ENCODE data around the gene CKM. TPM values are rescaled to one million over a fixed set of nuclear protein-coding genes. Genes with fewer than 3 reads are reported as not detected.

The CKM gene
- total RNA-seq, 2 experiments from 2014 or later: not detected

DNA sequence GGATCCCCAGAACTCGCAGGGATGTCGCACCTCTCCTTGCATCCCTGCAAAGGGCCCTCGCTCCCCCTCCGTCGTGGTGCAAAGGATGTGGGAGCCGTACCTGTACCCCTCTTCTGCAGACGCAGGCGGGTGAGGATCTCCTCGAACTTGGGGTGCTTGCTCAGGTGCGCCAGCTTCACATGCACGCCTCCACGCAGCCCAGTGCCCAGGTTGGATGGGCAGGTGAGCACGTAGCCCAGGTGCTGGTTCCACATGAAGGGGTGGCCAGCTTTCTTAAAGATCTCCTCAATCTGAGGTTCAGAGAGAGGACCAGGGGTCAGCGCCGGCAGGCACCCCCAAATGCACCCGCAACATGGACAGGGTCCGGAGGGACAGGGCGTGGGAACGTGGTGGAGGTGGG is 15.3 kb downstream of the CKM start:
- no peaks in the 10 kb centered on the region for H3K9me3 Mint-ChIP-seq
- CTCF ChIA-PET: no interaction called here
- no peak for DNase-seq
- no peak overlapping the region for H3K27ac Mint-ChIP-seq
- H3K36me3 Mint-ChIP-seq: no peaks in the 10 kb centered on the region
- H3K4me3 Mint-ChIP-seq: no peak overlapping the region
- H3K27me3 Mint-ChIP-seq: peaks cover 3% of the 10 kb centered on the region
- POLR2A ChIA-PET: no interaction called here
- no peaks in the 10 kb centered on the region for H3K4me1 Mint-ChIP-seq (ENCODE audit: low read depth)
- intact Hi-C loops (cut with micrococcal nuclease): no loop called here

- Mint-ChIP-seq H3K4me3 (no peak overlapping the region), H3K27ac (no peak overlapping the region), H3K9me3 (no peaks in the 10 kb centered on the region), H3K36me3 (no peaks in the 10 kb centered on the region), H3K27me3 (no peaks in the 10 kb centered on the region), H3K4me1 (ENCODE audit: low read depth) (no peaks in the 10 kb centered on the region)
- CTCF ChIA-PET: interaction anchor here (1.4 kb wide), 1 partner anchor 32 kb away, joined by 5 read pairs; no protein-coding TSS in a partner anchor
- POLR2A ChIA-PET: no interaction called here
- no peak for DNase-seq
- intact Hi-C loops (cut with micrococcal nuclease): no loop called here
These were observed 16.1 kb downstream of the CKM start for GRCh38 chr19:45306518-45307027.

GRCh38 chr19:45306040-45306439 is 16.6 kb downstream of the CKM start:
- CTCF ChIA-PET: interaction anchor here (1.4 kb wide), 1 partner anchor 33 kb away, joined by 5 read pairs; no protein-coding TSS in a partner anchor
- Mint-ChIP-seq H3K27ac (no peak overlapping the region), H3K36me3 (no peaks in the 10 kb centered on the region), H3K4me1 (ENCODE audit: low read depth) (no peaks in the 10 kb centered on the region), H3K27me3 (no peaks in the 10 kb centered on the region), H3K9me3 (no peaks in the 10 kb centered on the region), H3K4me3 (no peak overlapping the region)
- DNase-seq: no peak
- intact Hi-C loops (cut with micrococcal nuclease): no loop called here
- POLR2A ChIA-PET: no interaction called here

DNA sequence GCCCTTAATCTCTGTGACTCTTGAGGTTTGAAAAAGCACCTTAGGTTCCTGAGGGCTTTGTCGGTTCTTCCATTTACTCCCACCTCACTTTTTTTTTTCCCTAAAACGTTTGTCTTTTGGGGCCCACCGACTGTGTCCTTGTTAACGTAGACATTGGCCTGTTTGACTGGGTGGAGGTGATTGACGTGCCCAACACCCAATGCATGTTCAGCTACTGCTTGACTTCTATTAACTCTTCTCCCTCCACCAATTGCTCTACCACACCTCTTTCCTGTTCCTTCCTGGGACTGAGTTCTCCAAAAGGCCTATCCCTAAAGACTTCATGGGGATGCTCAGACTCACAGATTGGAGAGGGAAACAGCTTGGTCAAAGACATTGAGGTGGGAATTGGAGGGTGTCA is 17.3 kb downstream of the CKM start:
- DNase-seq: no peak
- intact Hi-C loops (cut with micrococcal nuclease): no loop called here
- Mint-ChIP-seq H3K27ac (no peak overlapping the region), H3K4me3 (no peak overlapping the region), H3K27me3 (no peaks in the 10 kb centered on the region), H3K9me3 (no peaks in the 10 kb centered on the region), H3K36me3 (no peaks in the 10 kb centered on the region), H3K4me1 (ENCODE audit: low read depth) (no peaks in the 10 kb centered on the region)
- POLR2A ChIA-PET: no interaction called here
- CTCF ChIA-PET: interaction anchor here (1.4 kb wide), 1 partner anchor 34 kb away, joined by 5 read pairs; no protein-coding TSS in a partner anchor

GRCh38 chr19:45305007-45305406 is 17.7 kb downstream of the CKM start:
- Mint-ChIP-seq H3K27ac (no peak overlapping the region), H3K4me3 (no peak overlapping the region), H3K9me3 (no peaks in the 10 kb centered on the region), H3K27me3 (no peaks in the 10 kb centered on the region), H3K4me1 (ENCODE audit: low read depth) (no peaks in the 10 kb centered on the region), H3K36me3 (peaks cover 2% of the 10 kb centered on the region)
- ChIA-PET CTCF (no interaction called here), POLR2A (no interaction called here)
- DNase-seq: no peak
- intact Hi-C loops (cut with micrococcal nuclease): no loop called here

- intact Hi-C loops (cut with micrococcal nuclease): no loop called here
- no peaks in the 10 kb centered on the region for H3K9me3 Mint-ChIP-seq
- no peaks in the 10 kb centered on the region for H3K4me1 Mint-ChIP-seq (ENCODE audit: low read depth)
- H3K36me3 Mint-ChIP-seq: peaks cover 6% of the 10 kb centered on the region
- POLR2A ChIA-PET: no interaction called here
- H3K4me3 Mint-ChIP-seq: no peak overlapping the region
- no peak overlapping the region for H3K27ac Mint-ChIP-seq
- no peak for DNase-seq
- no peaks in the 10 kb centered on the region for H3K27me3 Mint-ChIP-seq
- CTCF ChIA-PET: no interaction called here
These were observed 18.3 kb downstream of the CKM start for GRCh38 chr19:45304141-45304926.

DNA sequence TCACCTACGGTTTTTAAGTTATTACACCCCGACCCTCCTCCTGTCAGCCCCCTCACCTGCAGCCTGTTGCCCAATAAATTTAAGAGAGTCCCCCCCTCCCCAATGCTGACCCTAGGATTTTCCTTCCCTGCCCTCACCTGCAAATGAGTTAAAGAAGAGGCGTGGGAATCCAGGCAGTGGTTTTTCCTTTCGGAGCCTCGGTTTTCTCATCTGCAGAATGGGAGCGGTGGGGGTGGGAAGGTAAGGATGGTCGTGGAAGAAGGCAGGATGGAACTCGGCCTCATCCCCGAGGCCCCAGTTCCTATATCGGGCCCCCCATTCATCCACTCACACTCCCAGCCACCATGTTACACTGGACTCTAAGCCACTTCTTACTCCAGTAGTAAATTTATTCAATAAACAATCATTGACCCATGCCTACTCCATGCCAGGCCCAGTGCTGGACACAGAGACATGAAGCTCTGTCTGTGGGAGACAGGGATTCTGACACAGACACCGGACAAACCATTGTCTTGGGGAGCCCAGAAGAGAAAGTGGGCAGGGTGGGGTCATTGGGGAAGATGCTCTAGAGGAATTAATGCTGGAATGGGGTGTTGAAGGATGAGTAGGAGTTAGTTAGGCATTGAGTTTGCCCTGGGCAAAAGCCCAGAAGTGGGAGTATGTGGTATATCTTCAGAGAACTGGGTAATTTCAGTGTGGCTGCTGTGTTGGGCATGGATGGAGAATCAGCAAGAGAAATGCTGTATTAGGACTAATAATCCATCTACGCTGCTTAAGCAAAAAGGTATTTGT is 19.2 kb downstream of the CKM start:
- no peak overlapping the region for H3K27ac Mint-ChIP-seq
- no peak overlapping the region for H3K4me3 Mint-ChIP-seq
- intact Hi-C loops (cut with micrococcal nuclease): no loop called here
- POLR2A ChIA-PET: no interaction called here
- H3K36me3 Mint-ChIP-seq: peaks cover 6% of the 10 kb centered on the region
- DNase-seq: no peak
- H3K27me3 Mint-ChIP-seq: no peaks in the 10 kb centered on the region
- CTCF ChIA-PET: no interaction called here
- no peaks in the 10 kb centered on the region for H3K4me1 Mint-ChIP-seq (ENCODE audit: low read depth)
- no peaks in the 10 kb centered on the region for H3K9me3 Mint-ChIP-seq

- CTCF ChIA-PET: no interaction called here
- POLR2A ChIA-PET: no interaction called here
- intact Hi-C loops (cut with micrococcal nuclease): no loop called here
- H3K4me3 Mint-ChIP-seq: no peak overlapping the region
- no peaks in the 10 kb centered on the region for H3K27me3 Mint-ChIP-seq
- DNase-seq: no peak
- no peaks in the 10 kb centered on the region for H3K4me1 Mint-ChIP-seq (ENCODE audit: low read depth)
- no peaks in the 10 kb centered on the region for H3K9me3 Mint-ChIP-seq
- H3K27ac Mint-ChIP-seq: no peak overlapping the region
- peaks cover 6% of the 10 kb centered on the region for H3K36me3 Mint-ChIP-seq
These were observed 20.3 kb downstream of the CKM start for GRCh38 chr19:45302416-45302815.

- ChIA-PET POLR2A (interaction anchor here (0.7 kb wide), 1 partner anchor 386 kb away, joined by 6 read pairs; no protein-coding TSS in a partner anchor), CTCF (no interaction called here)
- Mint-ChIP-seq H3K27me3 (no peaks in the 10 kb centered on the region), H3K4me1 (ENCODE audit: low read depth) (no peaks in the 10 kb centered on the region), H3K27ac (no peak overlapping the region), H3K36me3 (peaks cover 12% of the 10 kb centered on the region), H3K4me3 (no peak overlapping the region), H3K9me3 (no peaks in the 10 kb centered on the region)
- DNase-seq: no peak
- intact Hi-C loops (cut with micrococcal nuclease): no loop called here
These were observed 23.0 kb downstream of the CKM start for GRCh38 chr19:45299719-45300118.

DNA sequence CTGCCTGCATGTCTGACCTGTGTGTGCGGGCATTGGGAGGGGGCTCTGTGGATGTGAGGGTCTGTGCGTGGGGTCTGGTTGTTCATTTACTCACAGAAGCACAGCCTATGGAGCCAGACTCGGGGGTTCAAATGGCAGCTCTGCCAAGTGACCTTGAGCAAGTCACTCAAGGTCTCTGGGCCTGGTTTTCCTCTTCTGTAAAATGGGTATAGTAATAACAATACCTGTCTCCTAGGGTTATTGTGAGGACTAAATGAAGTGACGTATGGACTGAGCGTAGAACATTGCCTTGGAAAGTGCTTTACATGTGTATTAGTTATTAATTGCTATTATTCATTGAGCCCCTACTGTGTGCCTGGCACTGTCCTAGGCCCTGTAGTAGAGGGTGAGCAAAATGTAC is 24.4 kb downstream of the CKM start:
- no peaks in the 10 kb centered on the region for H3K9me3 Mint-ChIP-seq
- no peaks in the 10 kb centered on the region for H3K27me3 Mint-ChIP-seq
- CTCF ChIA-PET: no interaction called here
- no peak for DNase-seq
- H3K27ac Mint-ChIP-seq: no peak overlapping the region
- peaks cover 9% of the 10 kb centered on the region for H3K4me1 Mint-ChIP-seq (ENCODE audit: low read depth)
- H3K4me3 Mint-ChIP-seq: no peak overlapping the region
- intact Hi-C loops (cut with micrococcal nuclease): no loop called here
- H3K36me3 Mint-ChIP-seq: peaks cover 20% of the 10 kb centered on the region
- POLR2A ChIA-PET: no interaction called here

DNA sequence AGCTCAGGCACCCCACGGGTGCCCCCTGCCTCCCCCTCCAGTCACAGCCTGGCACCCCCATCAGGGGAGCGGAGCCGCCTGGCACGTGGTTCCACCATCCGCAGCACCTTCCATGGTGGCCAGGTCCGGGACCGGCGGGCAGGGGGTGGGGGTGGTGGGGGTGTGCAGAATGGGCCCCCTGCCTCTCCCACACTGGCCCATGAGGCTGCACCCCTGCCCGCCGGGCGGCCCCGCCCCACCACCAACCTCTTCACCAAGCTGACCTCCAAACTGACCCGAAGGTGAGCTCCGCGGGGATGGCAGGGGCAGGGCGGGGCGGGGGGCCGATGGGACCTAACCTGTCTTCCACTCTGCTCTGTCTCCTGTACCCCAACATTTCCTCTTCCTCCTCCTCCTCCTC is 25.0 kb downstream of the CKM start:
- ChIA-PET POLR2A (no interaction called here), CTCF (no interaction called here)
- no peak overlapping the region for H3K4me3 Mint-ChIP-seq
- no peak overlapping the region for H3K27ac Mint-ChIP-seq
- peaks cover under 1% of the 10 kb centered on the region for H3K9me3 Mint-ChIP-seq
- peaks cover 9% of the 10 kb centered on the region for H3K4me1 Mint-ChIP-seq (ENCODE audit: low read depth)
- no peak for DNase-seq
- H3K36me3 Mint-ChIP-seq: peaks cover 20% of the 10 kb centered on the region
- no peaks in the 10 kb centered on the region for H3K27me3 Mint-ChIP-seq
- intact Hi-C loops (cut with micrococcal nuclease): no loop called here

GRCh38 chr19:45296355-45296754 is 26.3 kb downstream of the CKM start:
- Mint-ChIP-seq H3K27me3 (no peaks in the 10 kb centered on the region), H3K4me1 (ENCODE audit: low read depth) (peaks cover 9% of the 10 kb centered on the region), H3K36me3 (peaks cover 31% of the 10 kb centered on the region), H3K9me3 (peaks cover 4% of the 10 kb centered on the region), H3K27ac (no peak overlapping the region), H3K4me3 (no peak overlapping the region)
- intact Hi-C loops (cut with micrococcal nuclease): no loop called here
- POLR2A ChIA-PET: no interaction called here
- CTCF ChIA-PET: no interaction called here
- no peak for DNase-seq

DNA sequence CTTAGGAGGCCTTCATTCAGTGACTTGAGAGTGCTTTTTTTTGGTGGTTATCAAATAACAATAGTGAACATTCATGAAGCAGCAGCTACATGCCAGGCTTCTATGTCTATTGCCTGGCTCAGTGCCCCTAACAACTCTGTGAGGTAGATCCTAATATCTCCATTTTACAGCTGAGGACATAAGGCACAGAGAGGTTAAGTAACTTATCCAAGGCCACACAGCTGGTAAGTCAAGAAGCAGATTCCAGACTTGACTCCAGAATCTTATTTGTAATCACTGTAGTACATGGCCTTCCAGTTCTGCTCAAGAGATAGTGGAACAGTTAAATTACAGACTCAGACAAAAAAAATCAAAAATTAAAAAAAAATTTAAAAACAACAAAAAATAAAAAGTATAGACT is 26.8 kb downstream of the CKM start:
- Mint-ChIP-seq H3K4me1 (ENCODE audit: low read depth) (peaks cover 9% of the 10 kb centered on the region), H3K27me3 (no peaks in the 10 kb centered on the region), H3K36me3 (peaks cover 33% of the 10 kb centered on the region), H3K4me3 (no peak overlapping the region), H3K9me3 (peaks cover 4% of the 10 kb centered on the region), H3K27ac (no peak overlapping the region)
- POLR2A ChIA-PET: no interaction called here
- no peak for DNase-seq
- CTCF ChIA-PET: no interaction called here
- intact Hi-C loops (cut with micrococcal nuclease): no loop called here

Data from activated CD4-positive, alpha-beta memory T cell treated with anti-CD3 and anti-CD28 coated beads for 36 hours (primary cell).